PC-3 (cell line): ENCODE measurements around the gene KDM5B. TPM values are rescaled to one million over a fixed set of nuclear protein-coding genes. Genes with fewer than 3 reads are reported as not detected.

Source experiments
- ATAC-seq: fragments of 200-7000 bp; cut with Tn5 transposase; 2 replicates; pipeline ENCODE4 v1.9.1; 2020; ENCODE audit warnings: mild to moderate bottlenecking, moderate library complexity
- BruUV-seq: library from RNA; stranded (reverse); fragments of 400-500 nt; replicated peaks from 2 replicates; lab custom pipeline; 2021; lab: Mats Ljungman, UMichigan
- CTCF ChIA-PET: fragments of 300-600 bp; sonication (Branson Sonifier 250); formaldehyde crosslinking; loops from one replicate; lab custom pipeline; 2022; ENCODE audit warnings: antibody characterized with exemption; lab: Charles Lee
- POLR2A ChIA-PET: fragments of 300-600 bp; sonication (Branson Sonifier 250); formaldehyde crosslinking; loops from one replicate; lab custom pipeline; 2022; ENCODE audit warnings: antibody characterized with exemption; ENCODE audit not compliant: unreplicated experiment; lab: Charles Lee
- DNase-seq: peaks from one replicate; pipeline ENCODE4 v3.0.0-alpha.2; 2015
- H2AFZ ChIP-seq: fragments of 300-600 bp; sonication (generic); 2 replicates; pipeline ENCODE4 v1.6.0; 2016; ENCODE audit warnings: antibody characterized with exemption, low read length
- H3F3A ChIP-seq: fragments of 300-600 bp; sonication (generic); one replicate; pipeline ENCODE4 v1.6.0; 2017; ENCODE audit warnings: antibody characterized with exemption, low read length, control low read depth, mild to moderate bottlenecking; ENCODE audit not compliant: unreplicated experiment
- H3K27ac ChIP-seq: fragments of 300-600 bp; sonication (generic); 2 replicates; pipeline ENCODE4 v1.5.1; 2016; ENCODE audit warnings: mild to moderate bottlenecking, low read length
- H3K27me3 ChIP-seq: fragments of 300-600 bp; sonication (generic); 2 replicates; pipeline ENCODE4 v1.6.1; 2016; ENCODE audit warnings: low read length, mixed read lengths
- H3K36me3 ChIP-seq: fragments of 300-600 bp; sonication (generic); 2 replicates; pipeline ENCODE4 v1.6.1; 2016; ENCODE audit warnings: low read depth, mixed run types, low read length, mixed read lengths
- H3K4me1 ChIP-seq: fragments of 300-600 bp; sonication (generic); 2 replicates; pipeline ENCODE4 v1.5.1; 2016; ENCODE audit warnings: low read length; ENCODE audit not compliant: insufficient read depth
- H3K4me2 ChIP-seq: fragments of 300-600 bp; sonication (generic); 2 replicates; pipeline ENCODE4 v1.6.0; 2016; ENCODE audit warnings: low read length
- H3K4me3 ChIP-seq: fragments of 300-600 bp; sonication (generic); 2 replicates; pipeline ENCODE4 v1.5.1; 2016; ENCODE audit warnings: mild to moderate bottlenecking, low read length, mixed read lengths
- H3K79me2 ChIP-seq: fragments of 300-600 bp; sonication (generic); 2 replicates; pipeline ENCODE4 v1.6.1; 2017; ENCODE audit warnings: low read length, mixed read lengths
- H3K9ac ChIP-seq: fragments of 300-600 bp; sonication (generic); 2 replicates; pipeline ENCODE4 v1.6.0; 2016; ENCODE audit warnings: mild to moderate bottlenecking, low read length
- H3K9me2 ChIP-seq: fragments of 300-600 bp; sonication (generic); replicated peaks from 2 replicates; pipeline ENCODE4 v1.6.1; 2016; ENCODE audit warnings: mixed run types, low read length, mixed read lengths
- H3K9me3 ChIP-seq: fragments of 300-600 bp; sonication (generic); 2 replicates; pipeline ENCODE4 v1.6.1; 2016; ENCODE audit warnings: low read length, mixed read lengths
- H4K20me1 ChIP-seq: fragments of 300-600 bp; sonication (generic); 2 replicates; pipeline ENCODE4 v1.6.1; 2016; ENCODE audit warnings: low read length, mixed read lengths
- CTCF ChIP-seq: fragments of 300-600 bp; sonication (generic); conservative IDR thresholded peaks from 2 replicates; pipeline ENCODE4 v1.5.1; 2017; ENCODE audit warnings: antibody characterized with exemption, low read depth, mild to moderate bottlenecking, low read length
- EZH2 ChIP-seq: fragments of 300-600 bp; sonication (generic); IDR thresholded peaks from one replicate; pipeline ENCODE4 v1.6.1; 2017; ENCODE audit warnings: antibody characterized with exemption, mild to moderate bottlenecking, low read length; ENCODE audit not compliant: unreplicated experiment
- EZH2phosphoT487 ChIP-seq: fragments of 300-600 bp; sonication (generic); IDR thresholded peaks from 2 replicates; pipeline ENCODE4 v1.6.1; 2018; ENCODE audit warnings: mild to moderate bottlenecking, antibody characterized with exemption, low read length, borderline replicate concordance
- intact Hi-C: fragments of 100-400 bp; cut with micrococcal nuclease; formaldehyde crosslinking; loops from 2 replicates; pipeline ENCODE4 v1.9.0; 2023
- total RNA-seq: library from RNA; depleted of rRNA; stranded (reverse); fragments of >200 nt; gene quantifications from 2 replicates; pipeline ENCODE4 v1.2.3, GENCODE V29; 2014

Gene KDM5B
- total RNA-seq, 1 experiment from 2014 or later: 41.4 TPM

GRCh38 chr1:202750761-202751160, 57.5 kb downstream of the KDM5B start:
- no peak overlapping the region for H3K27ac ChIP-seq
- ATAC-seq (no peak), DNase-seq (peak; percentile 11)
- H3K4me1 ChIP-seq: no peaks in the 10 kb centered on the region
- H3K4me3 ChIP-seq: no peak overlapping the region
- no peaks in the 10 kb centered on the region for H3K27me3 ChIP-seq
- intact Hi-C loops: loop anchor here (5.0 kb wide), 2 partner anchors 102 to 247 kb away; no protein-coding TSS in a partner anchor
- H4K20me1 ChIP-seq: no peaks in the 10 kb centered on the region
- no peak overlapping the region for H3K4me2 ChIP-seq
- no peak for TF ChIP-seq EZH2phosphoT487
- TF ChIP-seq EZH2: no peak
- TF ChIP-seq CTCF: peak; percentile 36
- H3K9me3 ChIP-seq: no peaks in the 10 kb centered on the region
- H3K36me3 ChIP-seq: peaks cover 43% of the 10 kb centered on the region
- POLR2A ChIA-PET: no interaction called here
- no peaks in the 10 kb centered on the region for H3K79me2 ChIP-seq
- CTCF ChIA-PET: no interaction called here
- H3F3A ChIP-seq: no peaks in the 10 kb centered on the region
- no peak overlapping the region for H2AFZ ChIP-seq
- no peaks in the 10 kb centered on the region for H3K9me2 ChIP-seq
- no peak overlapping the region for H3K9ac ChIP-seq
- BruUV-seq: no TSS peak

GRCh38 chr1:202750024-202750423, 58.2 kb downstream of the KDM5B start:
- CTCF ChIA-PET: no interaction called here
- BruUV-seq: no TSS peak

More at GRCh38 chr1:202750024-202750423, 58.2 kb downstream of the KDM5B start:
- ATAC-seq (no peak), DNase-seq (no peak)
- H3K9me2 ChIP-seq: no peaks in the 10 kb centered on the region
- H3F3A ChIP-seq: no peaks in the 10 kb centered on the region
- TF ChIP-seq EZH2phosphoT487: no peak
- no peak for TF ChIP-seq CTCF
- TF ChIP-seq EZH2: no peak
- H3K9me3 ChIP-seq: no peaks in the 10 kb centered on the region
- no peaks in the 10 kb centered on the region for H3K27me3 ChIP-seq
- H3K36me3 ChIP-seq: peaks cover 43% of the 10 kb centered on the region
- no peak overlapping the region for H3K9ac ChIP-seq
- H3K4me1 ChIP-seq: no peaks in the 10 kb centered on the region
- no peaks in the 10 kb centered on the region for H3K79me2 ChIP-seq
- intact Hi-C loops: loop anchor here (5.0 kb wide), 2 partner anchors 102 to 247 kb away; no protein-coding TSS in a partner anchor
- POLR2A ChIA-PET: interaction anchor here (0.6 kb wide), 1 partner anchor 60 kb away, joined by 6 read pairs; the partner anchor contains the start of gene PCAT6
- no peak overlapping the region for H3K4me3 ChIP-seq
- no peak overlapping the region for H3K4me2 ChIP-seq
- no peak overlapping the region for H2AFZ ChIP-seq
- no peaks in the 10 kb centered on the region for H4K20me1 ChIP-seq
- no peak overlapping the region for H3K27ac ChIP-seq
